Gastroesophageal sphincter (tissue), 4 donors: Measurements from ENCODE around the gene PEPD. TPM values are rescaled to one million over a fixed set of nuclear protein-coding genes. Genes with fewer than 3 reads are reported as not detected.
A peak's percentile ranks its signal among the peaks of the same experiment; 100 is the strongest.

Experiments
- ATAC-seq: fragments of 150-250 bp; one replicate; pipeline ENCODE4 v1.9.1; 2016; ENCODE audit warnings: mild to moderate bottlenecking, moderate library complexity
- H3K27ac ChIP-seq, 4 donors: fragments of 200-600 bp; sonication (generic) in 3 of 4; 1 replicate in 3 of 4; 2 replicates in 1 of 4; pipeline ENCODE4 v1.5.1; 2016 to 2019
- H3K27me3 ChIP-seq: fragments of 200-600 bp; sonication (generic); one replicate; pipeline ENCODE4 v1.5.1; 2019
- H3K36me3 ChIP-seq, 2 donors: fragments of 200-600 bp; sonication (generic); one replicate each; pipeline ENCODE4 v1.5.1; 2019; ENCODE audit warnings: control low read depth in 1 of 2
- H3K4me1 ChIP-seq, 3 donors: fragments of 200-600 bp; sonication (generic); 1 replicate in 2 of 3; 2 replicates in 1 of 3; pipeline ENCODE4 v1.5.1; 2016 to 2019; ENCODE audit warnings: control low read depth in 2 of 3
- H3K4me3 ChIP-seq, 2 donors: fragments of 200-600 bp; sonication (generic); one replicate each; pipeline ENCODE4 v1.5.1; 2019; ENCODE audit warnings: mild to moderate bottlenecking in 1 of 2, moderate library complexity in 1 of 2
- H3K9me3 ChIP-seq, 3 donors: fragments of 200-600 bp; sonication (generic); one replicate each; pipeline ENCODE4 v1.5.1; 2017 to 2019; ENCODE audit warnings: control low read depth in 2 of 3
- CTCF ChIP-seq, 4 experiments: fragments of 200-600 bp in 2 of 4; fragments of 450-650 bp in 2 of 4; sonication (generic) in 1 of 4; IDR thresholded peaks; one replicate each; pipeline ENCODE4 v1.5.1; 2017 to 2019; ENCODE audit warnings: antibody characterized with exemption in 4 of 4, mild to moderate bottlenecking in 2 of 4, moderate library complexity in 2 of 4
- EP300 ChIP-seq: sonication (generic); formaldehyde crosslinking; IDR thresholded peaks from one replicate; pipeline ENCODE4 v1.6.1; 2017; ENCODE audit warnings: antibody characterized with exemption, mild to moderate bottlenecking
- POLR2A ChIP-seq, 2 donors: fragments of 450-650 bp; IDR thresholded peaks; one replicate each; pipeline ENCODE4 v1.6.1; 2017; ENCODE audit warnings: antibody characterized with exemption in 2 of 2, mild to moderate bottlenecking in 2 of 2, moderate library complexity in 1 of 2
- POLR2AphosphoS5 ChIP-seq: sonication (generic); formaldehyde crosslinking; IDR thresholded peaks from one replicate; pipeline ENCODE4 v1.6.1; 2017; ENCODE audit warnings: antibody characterized with exemption
- WGBS, 2 donors: methylation state at CpG; one replicate each; pipeline ENCODE4 v1.1.5; 2018; ENCODE audit warnings: low coverage in 1 of 2; 5-methylcytosine and 5-hydroxymethylcytosine counted together
- total RNA-seq, 4 donors: library from RNA; depleted of rRNA; stranded (reverse); fragments of >200 nt; gene quantifications; one replicate each; pipeline ENCODE4 v1.1.0, GENCODE V29; 2016

Gene PEPD
- total RNA-seq, 4 donors from 2014 or later, result 61.3 to 77.7 (median 69.6) TPM

- WGBS, 2 donors, result 18 to 35% methylated on average over 2 to 11 of the region's 13 CpGs
- peaks cover 0 to 13% of the 10 kb centered on the region in 2 donors for H3K36me3 ChIP-seq
- ATAC-seq, result no peak
- no peak overlapping the region for H3K27ac ChIP-seq
- no peaks in the 10 kb centered on the region for H3K9me3 ChIP-seq
- no peaks in the 10 kb centered on the region for H3K4me1 ChIP-seq
- H3K4me3 ChIP-seq, result no peak overlapping the region
- TF ChIP-seq EP300 (no peak), POLR2A (IDR thresholded peaks at IDR 0.05) (no peak), CTCF (IDR thresholded peaks at IDR 0.05) (peak in 3 of 4 experiments; percentile 33 to 80 (median 61)), POLR2AphosphoS5 (no peak)
- no peaks in the 10 kb centered on the region for H3K27me3 ChIP-seq
Observed at GRCh38 chr19:33430674-33431277, 90.8 kb downstream of the PEPD start.

GRCh38 chr19:33429891-33430673 is 91.5 kb downstream of the PEPD start:
- Histone ChIP-seq H3K9me3 (no peaks in the 10 kb centered on the region), H3K4me3 (no peak overlapping the region), H3K27me3 (no peaks in the 10 kb centered on the region), H3K27ac (no peak overlapping the region), H3K4me1 (no peaks in the 10 kb centered on the region), H3K36me3 (peaks cover 0 to 7% of the 10 kb centered on the region in 2 donors)
- WGBS, 2 donors, result 54 to 73% methylated on average over 8 to 12 of the region's 17 CpGs
- TF ChIP-seq EP300, result no peak
- TF ChIP-seq POLR2AphosphoS5, result no peak
- TF ChIP-seq CTCF (IDR thresholded peaks at IDR 0.05), result no peak
- TF ChIP-seq POLR2A (IDR thresholded peaks at IDR 0.05), result no peak
- ATAC-seq, result no peak

- Histone ChIP-seq H3K27me3 (no peaks in the 10 kb centered on the region), H3K36me3 (peaks cover 0 to 7% of the 10 kb centered on the region in 2 donors), H3K9me3 (no peaks in the 10 kb centered on the region), H3K4me1 (no peaks in the 10 kb centered on the region), H3K4me3 (no peak overlapping the region), H3K27ac (no peak overlapping the region)
- no peak for ATAC-seq
- TF ChIP-seq EP300, result no peak
- TF ChIP-seq POLR2A (IDR thresholded peaks at IDR 0.05), result no peak
- no peak for TF ChIP-seq POLR2AphosphoS5
- TF ChIP-seq CTCF (IDR thresholded peaks at IDR 0.05), result no peak
- 78 to 92% methylated on average over 2 to 3 of the region's 5 CpGs for WGBS, 2 donors
Observed at GRCh38 chr19:33428627-33429125, 92.9 kb downstream of the PEPD start.

GRCh38 chr19:33427801-33428626 is 93.6 kb downstream of the PEPD start:
- 83 to 90% methylated on average over 9 to 10 of the region's 22 CpGs for WGBS, 2 donors
- ATAC-seq, result no peak
- Histone ChIP-seq H3K27me3 (no peaks in the 10 kb centered on the region), H3K9me3 (no peaks in the 10 kb centered on the region), H3K36me3 (peaks cover 0 to 7% of the 10 kb centered on the region in 2 donors), H3K4me1 (no peaks in the 10 kb centered on the region), H3K27ac (no peak overlapping the region), H3K4me3 (no peak overlapping the region)
- no peak for TF ChIP-seq POLR2AphosphoS5
- no peak for TF ChIP-seq POLR2A (IDR thresholded peaks at IDR 0.05)
- TF ChIP-seq CTCF (IDR thresholded peaks at IDR 0.05), result no peak
- TF ChIP-seq EP300, result no peak
